GM12878 (cell line): ENCODE results near the gene CHMP1B. TPM values are rescaled to one million over a fixed set of nuclear protein-coding genes. Genes with fewer than 3 reads are reported as not detected.

ENCODE experiments used
- ATAC-seq: fragments of 200-7000 bp; cut with Tn5 transposase; 3 replicates; pipeline ENCODE4 v1.9.1; 2020; ENCODE audit warnings: mild to moderate bottlenecking, moderate library complexity
- BruUV-seq: library from RNA; stranded (reverse); fragments of 400-500 nt; replicated peaks from 2 replicates; lab custom pipeline; 2021; lab: Mats Ljungman, UMichigan
- CTCF ChIA-PET: fragments of 300-600 bp; sonication (Branson Sonifier 250); formaldehyde crosslinking; extraction: SDS; loops from one replicate; lab custom pipeline; 2021; ENCODE audit warnings: inconsistent platforms; lab: Yijun Ruan, JAX
- POLR2A ChIA-PET: fragments of 350-600 bp; formaldehyde crosslinking; extraction: SDS; loops from one replicate; lab custom pipeline; 2021; ENCODE audit warnings: inconsistent platforms; lab: Charles Lee
- RAD21 ChIA-PET: fragments of 300-600 bp; sonication (Branson Sonifier 250); formaldehyde crosslinking; loops from one replicate; lab custom pipeline; 2023; ENCODE audit warnings: antibody characterized with exemption; ENCODE audit not compliant: unreplicated experiment; lab: Charles Lee
- SMC1A ChIA-PET: fragments of 300-600 bp; sonication (Branson Sonifier 250); formaldehyde crosslinking; loops from one replicate; lab custom pipeline; 2023; ENCODE audit not compliant: unreplicated experiment, uncharacterized antibody; lab: Charles Lee
- DNase-seq: peaks from one replicate; pipeline ENCODE4 v3.0.0-alpha.2; 2011; ENCODE audit warnings: low read depth, low spot score
- FAIRE-seq: peaks from 3 replicates; lab custom pipeline; 2011; peaks lifted over from hg19 to GRCh38; lab: Jason Lieb, UNC
- H2AFZ ChIP-seq: 2 replicates; pipeline ENCODE4 v1.6.0; 2011; ENCODE audit warnings: low read depth, low read length, control low read depth; ENCODE audit not compliant: control insufficient read depth
- H3K27ac ChIP-seq: 2 replicates; pipeline ENCODE4 v1.5.1; 2011; ENCODE audit warnings: control low read depth; ENCODE audit not compliant: control insufficient read depth, insufficient read depth
- H3K27me3 ChIP-seq, 2 experiments: replicated peaks in 1 of 2; 2 replicates each; pipeline versions ENCODE4 v1.6.0 to v1.6.1; 2011; ENCODE audit warnings: low read length in 1 of 2; ENCODE audit not compliant: control insufficient read depth in 2 of 2, insufficient read depth in 2 of 2
- H3K36me3 ChIP-seq, 2 experiments: 2 replicates each; pipeline ENCODE4 v1.5.1; 2011; ENCODE audit warnings: low read length in 1 of 2; ENCODE audit not compliant: control insufficient read depth in 2 of 2, insufficient read depth in 2 of 2
- H3K4me1 ChIP-seq: 2 replicates; pipeline ENCODE4 v1.6.1; 2011; ENCODE audit warnings: mild to moderate bottlenecking, low read length, moderate library complexity, mixed read lengths; ENCODE audit not compliant: control insufficient read depth, insufficient read depth
- H3K4me2 ChIP-seq: 2 replicates; pipeline ENCODE4 v1.6.0; 2011; ENCODE audit warnings: control low read depth; ENCODE audit not compliant: control insufficient read depth, insufficient read depth
- H3K4me3 ChIP-seq: fragments of 200-600 bp; sonication (generic); 2 replicates; pipeline ENCODE4 v1.5.1; 2016
- H3K79me2 ChIP-seq: 2 replicates; pipeline ENCODE4 v1.6.0; 2011; ENCODE audit warnings: low read length; ENCODE audit not compliant: control insufficient read depth, insufficient read depth
- H3K9ac ChIP-seq: 2 replicates; pipeline ENCODE4 v1.8.0; 2011; ENCODE audit warnings: low read length, control low read depth, mixed read lengths; ENCODE audit not compliant: control insufficient read depth, insufficient read depth
- H3K9me3 ChIP-seq: replicated peaks from 3 replicates; pipeline ENCODE4 v1.5.1; 2011; ENCODE audit warnings: mild to moderate bottlenecking, low read length; ENCODE audit not compliant: control insufficient read depth, insufficient read depth
- H4K20me1 ChIP-seq: 2 replicates; pipeline ENCODE4 v1.6.0; 2011; ENCODE audit not compliant: control insufficient read depth, insufficient read depth
- ASH2L ChIP-seq: fragments of 300-600, 200-600 bp; sonication (generic); IDR thresholded peaks from 2 replicates; pipeline ENCODE4 v1.6.1; 2017; ENCODE audit warnings: low read depth, mild to moderate bottlenecking, borderline replicate concordance
- ATF3 ChIP-seq: IDR thresholded peaks from 2 replicates; pipeline ENCODE4 v1.6.1; 2011; ENCODE audit warnings: low read depth, mild to moderate bottlenecking, low read length, moderate library complexity, borderline replicate concordance; ENCODE audit errors: extremely low read depth
- CBX3 ChIP-seq: fragments of 200-600 bp; sonication (generic); IDR thresholded peaks from 2 replicates; pipeline ENCODE4 v1.6.1; 2016; ENCODE audit warnings: low read depth, borderline replicate concordance
- ELK1 ChIP-seq: IDR thresholded peaks from 2 replicates; pipeline ENCODE4 v1.6.1; 2012; ENCODE audit warnings: low read depth, low read length, improper control_type of control experiment
- ESRRA ChIP-seq: IDR thresholded peaks from 2 replicates; pipeline ENCODE4 v1.6.1; 2012; ENCODE audit warnings: mild to moderate bottlenecking, low read length, improper control_type of control experiment
- GATAD2B ChIP-seq: fragments of 450-650 bp; conservative IDR thresholded peaks from 2 replicates; pipeline ENCODE4 v1.6.1; 2017; ENCODE audit warnings: low read depth, mild to moderate bottlenecking, moderate library complexity
- IKZF2 ChIP-seq, 2 experiments: fragments of 450-650 bp; IDR thresholded peaks; 2 replicates each; pipeline ENCODE4 v1.6.1; 2017; ENCODE audit warnings: mild to moderate bottlenecking in 2 of 2, moderate library complexity in 2 of 2
- IRF5 ChIP-seq: fragments of 450-650 bp; IDR thresholded peaks from 2 replicates; pipeline ENCODE4 v1.6.1; 2017; ENCODE audit warnings: borderline replicate concordance
- NFIC ChIP-seq: IDR thresholded peaks from 2 replicates; pipeline ENCODE4 v1.6.1; 2012; ENCODE audit warnings: low read depth, mild to moderate bottlenecking, inconsistent platforms, low read length, moderate library complexity
- PML ChIP-seq: IDR thresholded peaks from 2 replicates; pipeline ENCODE4 v1.6.1; 2012; ENCODE audit warnings: low read length, inconsistent platforms
- RBBP5 ChIP-seq: fragments of 200-600 bp; sonication (generic); conservative IDR thresholded peaks from 2 replicates; pipeline ENCODE4 v1.6.1; 2016
- RUNX3 ChIP-seq: IDR thresholded peaks from 2 replicates; pipeline ENCODE4 v1.6.1; 2012; ENCODE audit warnings: low read length, inconsistent platforms
- SP1 ChIP-seq: IDR thresholded peaks from one replicate; pipeline ENCODE4 v1.6.1; 2011; ENCODE audit warnings: low read depth, low read length
- SREBF1 ChIP-seq: IDR thresholded peaks from 2 replicates; pipeline ENCODE4 v1.6.1; 2012; ENCODE audit warnings: mild to moderate bottlenecking, low read length
- TAF1 ChIP-seq: IDR thresholded peaks from 2 replicates; pipeline ENCODE4 v1.6.1; 2011; ENCODE audit warnings: mild to moderate bottlenecking, low read depth, low read length, borderline replicate concordance
- YY1 ChIP-seq: IDR thresholded peaks from 2 replicates; pipeline ENCODE4 v1.6.1; 2011; ENCODE audit warnings: low read depth, mild to moderate bottlenecking, low read length
- ZBTB33 ChIP-seq: fragments of 450-650 bp; IDR thresholded peaks from 2 replicates; pipeline ENCODE4 v1.6.1; 2017; ENCODE audit warnings: mild to moderate bottlenecking
- WGBS: methylation state at CpG from one replicate; pipeline ENCODE4 v1.1.6; 2016; ENCODE audit warnings: low lambda C conversion rate; ENCODE audit not compliant: insufficient replicate concordance, insufficient coverage; ENCODE audit errors: missing lambda C conversion rate; 5-methylcytosine and 5-hydroxymethylcytosine counted together
- in situ Hi-C: fragments of 300-500 bp; cut with MboI; formaldehyde crosslinking; loops from 9 replicates; pipeline ENCODE4 v1.14.3; 2018; ENCODE audit warnings: mixed read lengths
- intact Hi-C: fragments of 100-400 bp; cut with micrococcal nuclease; formaldehyde crosslinking; loops from one replicate; pipeline ENCODE4 v1.14.2; 2022; ENCODE audit not compliant: unreplicated experiment
- polyA plus RNA-seq, 11 experiments: library from polyadenylated mRNA; depleted of rRNA in 4 of 11; unstranded in 6 of 11; stranded (reverse) in 5 of 11; fragments of >200 nt; fragmentation: Nextera tagmentation in 4 of 11; fragmentation: Illumina TruSeq in 1 of 11; extraction: Ambion mirVana in 4 of 11; extraction: Trizol in 1 of 11; gene quantifications; 1 replicate in 1 of 11; 2 replicates in 10 of 11; pipeline versions ENCODE4 v1.2.1 to v1.2.3, GENCODE V29; 2011 to 2016; ENCODE audit warnings: inconsistent platforms in 2 of 11, missing spikeins in 2 of 11, low read depth in 1 of 11
- total RNA-seq, 4 experiments: library from RNA; depleted of rRNA in 3 of 4; stranded (reverse); fragments of >200 nt in 3 of 4; fragmentation: Illumina TruSeq in 1 of 4; extraction: Trizol in 1 of 4; gene quantifications; 2 replicates each; pipeline versions ENCODE4 v1.2.1 to v1.2.3, GENCODE V29; 2013 to 2021

CHMP1B gene
- total and polyA plus RNA-seq, 10 of the 15 experiments (the other 5 are each of a cell fraction or from before 2014, with no cell fraction given): 8.5 to 24.0 (median 18.6) TPM

- TF ChIP-seq IRF5 (no peak), TAF1 (no peak)
Observed at GRCh38 chr18:11880586-11881304, 29.5 kb downstream of the CHMP1B start (continued).

GRCh38 chr18:11882636-11883035, 31.4 kb downstream of the CHMP1B start:
- in situ Hi-C loops: no loop called here
- CTCF ChIA-PET: interaction anchor here (1.2 kb wide), 1 partner anchor 54 kb away, joined by 3 read pairs; no protein-coding TSS in a partner anchor
- no peak overlapping the region for H3K9ac ChIP-seq
- H3K36me3 ChIP-seq: peaks cover 6 to 9% of the 10 kb centered on the region in 2 experiments; a peak in 2 of 4 replicates
- no peak for TF ChIP-seq RBBP5
- TF ChIP-seq IKZF2 (IDR thresholded peaks at IDR 0.05): no peak
- TF ChIP-seq GATAD2B: no peak
- TF ChIP-seq ZBTB33: no peak
- no peak for TF ChIP-seq ESRRA
- no peak for TF ChIP-seq SP1
- TF ChIP-seq ELK1: no peak
- TF ChIP-seq NFIC: no peak
- no peak for TF ChIP-seq YY1
- no peak for TF ChIP-seq CBX3
- no peak for TF ChIP-seq SREBF1
- TF ChIP-seq ATF3: no peak
- no peak for TF ChIP-seq ASH2L
- TF ChIP-seq PML: no peak
- no peak for TF ChIP-seq RUNX3
- no peaks in the 10 kb centered on the region for H3K79me2 ChIP-seq
- peaks cover 19% of the 10 kb centered on the region for H3K4me1 ChIP-seq
- no peak overlapping the region for H3K4me3 ChIP-seq
- H2AFZ ChIP-seq: no peak overlapping the region
- RAD21 ChIA-PET: no interaction called here
- SMC1A ChIA-PET: interaction anchor here (1.4 kb wide), 1 partner anchor 56 kb away, joined by 4 read pairs; no protein-coding TSS in a partner anchor
- no peaks in the 10 kb centered on the region for H3K27me3 ChIP-seq
- ATAC-seq (no peak), DNase-seq (no peak), FAIRE-seq (no peak)
- H3K4me2 ChIP-seq: no peak overlapping the region
- H3K9me3 ChIP-seq: no peaks in the 10 kb centered on the region
- no TSS peak for BruUV-seq
- POLR2A ChIA-PET: no interaction called here
- WGBS: 64% methylated on average over 4 of the region's 4 CpGs
- H4K20me1 ChIP-seq: no peaks in the 10 kb centered on the region
- H3K27ac ChIP-seq: no peak overlapping the region
- intact Hi-C loops: no loop called here
